ENCODE data around the gene SPAG6. TPM values are rescaled to one million over a fixed set of nuclear protein-coding genes. Genes with fewer than 3 reads are reported as not detected.

The SPAG6 gene
- total RNA-seq, 2 experiments from 2014 or later, result not detected

GRCh38 chr10:22415072-22415471 lies 69.8 kb downstream of the SPAG6 start:
- ATAC-seq (ENCODE audit: poor library complexity) (no peak), DNase-seq (no peak)
- H3K27ac Mint-ChIP-seq, result no peak overlapping the region
- intact Hi-C loops (cut with DNase I, micrococcal nuclease), result no loop called here
- H3K4me3 Mint-ChIP-seq, result no peak overlapping the region
- H3K9me3 ChIP-seq (ENCODE audit: control insufficient read depth in 1 of 2, insufficient read depth in 1 of 2, low read length in 2 of 2), result no peaks in the 10 kb centered on the region
- no peaks in the 10 kb centered on the region for H3K9me3 Mint-ChIP-seq
- no peaks in the 10 kb centered on the region for H3K36me3 Mint-ChIP-seq (ENCODE audit: low read depth)
- POLR2A ChIA-PET, result interaction anchor here (2.4 kb wide), 1 partner anchor 22 kb away, joined by 8 read pairs; no protein-coding TSS in a partner anchor
- no peaks in the 10 kb centered on the region for H3K4me1 ChIP-seq (ENCODE audit: insufficient read depth, low read length)
- CTCF ChIA-PET, result no interaction called here
- H3K4me1 Mint-ChIP-seq (ENCODE audit: low read depth), result no peaks in the 10 kb centered on the region
- H3K36me3 ChIP-seq (ENCODE audit: insufficient read depth, low read length), result no peaks in the 10 kb centered on the region
- no peak overlapping the region for H3K4me3 ChIP-seq (ENCODE audit: low read length)
- H3K27me3 Mint-ChIP-seq, result peaks cover 1% of the 10 kb centered on the region
- H3K27me3 ChIP-seq (ENCODE audit: control insufficient read depth in 1 of 2, insufficient read depth in 2 of 2, low read length in 2 of 2), result peaks cover 3 to 6% of the 10 kb centered on the region in 2 experiments
- H3K27ac ChIP-seq (ENCODE audit: low read depth in 1 of 2, low read length in 2 of 2), result no peak overlapping the region
- TF ChIP-seq, protein P1, sequence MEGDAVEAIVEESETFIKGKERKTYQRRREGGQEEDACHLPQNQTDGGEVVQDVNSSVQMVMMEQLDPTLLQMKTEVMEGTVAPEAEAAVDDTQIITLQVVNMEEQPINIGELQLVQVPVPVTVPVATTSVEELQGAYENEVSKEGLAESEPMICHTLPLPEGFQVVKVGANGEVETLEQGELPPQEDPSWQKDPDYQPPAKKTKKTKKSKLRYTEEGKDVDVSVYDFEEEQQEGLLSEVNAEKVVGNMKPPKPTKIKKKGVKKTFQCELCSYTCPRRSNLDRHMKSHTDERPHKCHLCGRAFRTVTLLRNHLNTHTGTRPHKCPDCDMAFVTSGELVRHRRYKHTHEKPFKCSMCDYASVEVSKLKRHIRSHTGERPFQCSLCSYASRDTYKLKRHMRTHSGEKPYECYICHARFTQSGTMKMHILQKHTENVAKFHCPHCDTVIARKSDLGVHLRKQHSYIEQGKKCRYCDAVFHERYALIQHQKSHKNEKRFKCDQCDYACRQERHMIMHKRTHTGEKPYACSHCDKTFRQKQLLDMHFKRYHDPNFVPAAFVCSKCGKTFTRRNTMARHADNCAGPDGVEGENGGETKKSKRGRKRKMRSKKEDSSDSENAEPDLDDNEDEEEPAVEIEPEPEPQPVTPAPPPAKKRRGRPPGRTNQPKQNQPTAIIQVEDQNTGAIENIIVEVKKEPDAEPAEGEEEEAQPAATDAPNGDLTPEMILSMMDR (IDR thresholded peaks at IDR 0.05), result no peak

DNA sequence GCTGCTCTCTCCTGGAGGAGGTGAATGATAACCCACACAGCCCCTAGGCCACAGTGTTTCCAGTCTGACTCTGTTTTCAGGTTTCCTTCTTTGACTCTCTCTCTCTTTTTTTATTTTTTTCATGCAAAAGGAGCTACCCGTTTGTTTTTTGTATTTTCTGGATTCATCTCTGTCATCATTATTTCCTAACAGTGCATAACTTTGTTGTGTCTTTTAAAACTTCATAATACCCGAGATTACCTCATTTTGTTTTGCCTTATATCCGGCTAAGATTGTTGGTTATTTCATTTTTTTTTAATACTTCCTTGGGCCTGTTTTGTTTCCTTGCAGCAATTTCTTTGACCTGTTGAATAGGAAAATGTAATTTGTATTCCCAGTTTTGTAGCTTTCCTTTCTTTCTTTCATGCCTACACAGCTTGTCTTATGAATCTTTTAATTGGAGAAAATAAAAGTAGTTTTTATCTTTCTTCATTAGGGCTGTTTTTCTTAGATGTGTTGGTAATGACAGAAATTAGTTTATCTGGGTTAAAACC lies 72.5 kb downstream of the SPAG6 start:
- Histone ChIP-seq H3K36me3 (ENCODE audit: insufficient read depth, low read length) (no peaks in the 10 kb centered on the region), H3K9me3 (ENCODE audit: control insufficient read depth in 1 of 2, insufficient read depth in 1 of 2, low read length in 2 of 2) (no peaks in the 10 kb centered on the region), H3K27me3 (ENCODE audit: control insufficient read depth in 1 of 2, insufficient read depth in 2 of 2, low read length in 2 of 2) (no peaks in the 10 kb centered on the region), H3K27ac (ENCODE audit: low read depth in 1 of 2, low read length in 2 of 2) (no peak overlapping the region), H3K4me1 (ENCODE audit: insufficient read depth, low read length) (no peaks in the 10 kb centered on the region), H3K4me3 (ENCODE audit: low read length) (no peak overlapping the region)
- ATAC-seq (ENCODE audit: poor library complexity) (no peak), DNase-seq (no peak)
- ChIA-PET POLR2A (interaction anchor here (0.7 kb wide), 1 partner anchor 18 kb away, joined by 4 read pairs; no protein-coding TSS in a partner anchor), CTCF (no interaction called here)
- Mint-ChIP-seq H3K4me3 (no peak overlapping the region), H3K27me3 (no peaks in the 10 kb centered on the region), H3K36me3 (ENCODE audit: low read depth) (no peaks in the 10 kb centered on the region), H3K4me1 (ENCODE audit: low read depth) (no peaks in the 10 kb centered on the region), H3K9me3 (no peaks in the 10 kb centered on the region), H3K27ac (no peak overlapping the region)
- TF ChIP-seq, protein P1 (IDR thresholded peaks at IDR 0.05), result no peak
- intact Hi-C loops (cut with DNase I, micrococcal nuclease), result no loop called here

GRCh38 chr10:22420787-22421517 lies 75.7 kb downstream of the SPAG6 start:
- H3K36me3 ChIP-seq (ENCODE audit: insufficient read depth, low read length), result no peaks in the 10 kb centered on the region
- Mint-ChIP-seq H3K4me3 (no peak overlapping the region), H3K27me3 (no peaks in the 10 kb centered on the region), H3K9me3 (no peaks in the 10 kb centered on the region), H3K27ac (no peak overlapping the region), H3K4me1 (ENCODE audit: low read depth) (no peaks in the 10 kb centered on the region), H3K36me3 (ENCODE audit: low read depth) (no peaks in the 10 kb centered on the region)
- DNase-seq, result peak in 4 of 14 experiments; percentile 14 to 59 (median 56)
- peak; percentile 43 for ATAC-seq (ENCODE audit: poor library complexity)
- H3K9me3 ChIP-seq (ENCODE audit: control insufficient read depth in 1 of 2, insufficient read depth in 1 of 2, low read length in 2 of 2), result no peaks in the 10 kb centered on the region
- H3K4me3 ChIP-seq (ENCODE audit: low read length), result no peak overlapping the region
- POLR2A ChIA-PET, result no interaction called here
- TF ChIP-seq, protein P1 (IDR thresholded peaks at IDR 0.05), result peak; percentile 52
- no peaks in the 10 kb centered on the region for H3K27me3 ChIP-seq (ENCODE audit: control insufficient read depth in 1 of 2, insufficient read depth in 2 of 2, low read length in 2 of 2)
- intact Hi-C loops (cut with DNase I, micrococcal nuclease), result loop anchor here (1.0 to 5.0 kb wide), 7 partner anchors 174 to 924 kb away; no protein-coding TSS in a partner anchor
- no peak overlapping the region for H3K27ac ChIP-seq (ENCODE audit: low read depth in 1 of 2, low read length in 2 of 2)
- CTCF ChIA-PET, result no interaction called here
- no peaks in the 10 kb centered on the region for H3K4me1 ChIP-seq (ENCODE audit: insufficient read depth, low read length)

Measured in CD4-positive, alpha-beta T cell (primary cell).